NCI-H1694 (cell line): ENCODE results near the gene CRTC2.
"Not testable (repeated sequence)": the region's sequence is repeated elsewhere in the genome, so short reads cannot be mapped to it uniquely, and the experiment has no call there.

Experiments used
- DNase-seq: peaks from one replicate; lab custom pipeline; 2025; lab: John Stamatoyannopoulos, UW

CRTC2 gene

GRCh38 chr1:153928245-153928644, 30.2 kb downstream of the CRTC2 start:
- DNase-seq: no peak

GRCh38 chr1:153926405-153926804, 32.0 kb downstream of the CRTC2 start:
- no peak for DNase-seq

GRCh38 chr1:153922972-153923925, 35.2 kb downstream of the CRTC2 start, which contains the start of gene GATAD2B:
TSS of gene GATAD2B (minus strand) at chr1:153922972. CDS start at chr1:153828347, 94,625 bp downstream.
- DNase-seq: peak; percentile 100

GRCh38 chr1:153922076-153922971, 36.1 kb downstream of the CRTC2 start:
- DNase-seq: no peak

- no peak for DNase-seq
These were observed 36.7 kb downstream of the CRTC2 start for GRCh38 chr1:153921803-153922075.

GRCh38 chr1:153921080-153921802, 37.2 kb downstream of the CRTC2 start:
- no peak for DNase-seq

- no peak for DNase-seq
These were observed 38.2 kb downstream of the CRTC2 start for GRCh38 chr1:153919876-153920852.

GRCh38 chr1:153916297-153916696, 42.1 kb downstream of the CRTC2 start:
- no peak for DNase-seq

GRCh38 chr1:153912349-153912748, 46.1 kb downstream of the CRTC2 start:
- DNase-seq: no peak

GRCh38 chr1:153910560-153910959, 47.9 kb downstream of the CRTC2 start:
- not testable (repeated sequence) for DNase-seq

GRCh38 chr1:153908071-153908470, 50.3 kb downstream of the CRTC2 start:
- no peak for DNase-seq

GRCh38 chr1:153907134-153907533, 51.3 kb downstream of the CRTC2 start:
- no peak for DNase-seq

GRCh38 chr1:153906396-153906795, 52.0 kb downstream of the CRTC2 start:
- DNase-seq: no peak

GRCh38 chr1:153905908-153906307, 52.5 kb downstream of the CRTC2 start:
- DNase-seq: not testable (repeated sequence)

- no peak for DNase-seq
These were observed 54.5 kb downstream of the CRTC2 start for GRCh38 chr1:153903841-153904455.

GRCh38 chr1:153899509-153899908, 58.9 kb downstream of the CRTC2 start:
- no peak for DNase-seq
